ENCODE measurements around the gene THAP7.

The THAP7 gene

DNA sequence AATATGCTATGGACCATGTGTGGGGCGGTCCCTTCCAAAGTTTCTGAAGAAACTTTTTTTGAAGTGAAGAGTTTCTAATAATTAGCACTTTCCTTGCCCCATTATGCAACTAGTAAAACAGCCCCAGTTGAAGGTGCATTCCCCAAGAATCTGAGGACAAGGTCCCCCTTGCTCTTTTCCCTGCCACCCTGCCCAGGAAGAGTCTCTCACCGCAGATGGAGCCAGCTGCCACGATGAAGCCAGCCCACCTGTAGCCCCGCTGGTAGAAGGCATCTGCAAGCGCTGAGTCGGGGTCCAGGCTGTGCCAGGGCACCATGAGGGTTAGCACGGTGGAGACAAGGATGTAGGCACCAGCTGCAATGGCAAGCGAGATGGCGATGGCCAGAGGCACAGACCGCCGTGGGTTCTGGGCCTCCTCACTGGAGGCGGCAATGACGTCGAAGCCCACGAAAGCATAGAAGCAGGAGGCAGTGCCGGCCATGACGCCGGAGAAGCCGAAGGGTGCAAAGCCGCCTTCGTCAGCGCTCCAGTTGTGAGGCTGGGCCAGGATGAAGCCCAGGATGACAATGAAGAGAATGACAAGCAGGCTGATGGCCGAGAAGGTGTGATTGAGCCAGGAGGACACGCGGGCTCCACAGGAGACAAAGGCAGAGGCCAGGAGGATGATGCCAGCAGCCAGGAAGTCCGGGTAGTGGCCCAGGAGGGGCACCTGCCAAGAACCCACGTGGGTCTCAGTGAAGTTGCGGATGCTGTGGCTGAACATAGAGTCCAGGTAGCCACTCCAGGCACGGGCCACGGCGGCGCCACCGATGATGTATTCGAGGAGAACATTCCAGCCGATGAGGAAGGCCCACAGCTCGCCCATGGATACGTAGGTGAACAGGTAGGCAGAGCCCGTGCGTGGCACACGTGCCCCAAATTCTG, 29.0 kb upstream of the THAP7 start:
- H3K9me3 ChIP-seq (ENCODE audit: control insufficient read depth, low read length), result no peaks in the 10 kb centered on the region
- 94 to 95% methylated on average over 40 of the region's 40 CpGs for WGBS, 2 experiments
- H3K27me3 ChIP-seq (ENCODE audit: control insufficient read depth, insufficient read depth, low read length, poor library complexity, severe bottlenecking), result peaks cover 41% of the 10 kb centered on the region
- no peaks in the 10 kb centered on the region for H3K36me3 ChIP-seq (ENCODE audit: control insufficient read depth, insufficient read depth, low read length)
- no peak overlapping the region for H3K4me3 ChIP-seq (ENCODE audit: insufficient read depth, low read depth, low read length)
- H3K27ac ChIP-seq (ENCODE audit: insufficient read depth, low read depth, low read length, poor library complexity, severe bottlenecking), result no peak overlapping the region
- H3K4me1 ChIP-seq (ENCODE audit: control insufficient read depth, insufficient read depth, low read length), result peaks cover 17% of the 10 kb centered on the region

DNA sequence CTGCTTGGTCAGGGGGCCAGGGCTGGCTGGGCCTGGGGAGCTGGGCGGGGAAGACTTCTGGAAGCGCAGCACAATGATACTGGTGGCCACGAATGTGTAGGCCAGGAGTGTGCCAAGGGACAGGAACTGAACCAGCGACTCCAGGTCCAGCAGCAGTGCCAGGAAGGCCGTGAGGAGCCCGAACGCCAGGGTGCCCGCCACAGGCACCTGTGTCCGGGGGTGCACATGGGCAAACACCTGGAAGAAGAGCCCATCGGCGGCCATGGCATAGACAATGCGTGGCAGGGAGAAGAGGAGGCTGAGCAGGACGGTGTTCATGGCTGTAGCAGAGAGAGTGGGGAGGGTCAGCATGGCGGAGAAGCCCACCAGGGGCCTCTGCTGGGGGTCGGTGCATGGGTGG, 28.1 kb upstream of the THAP7 start:
- Histone ChIP-seq H3K4me3 (ENCODE audit: insufficient read depth, low read depth, low read length) (no peak overlapping the region), H3K27ac (ENCODE audit: insufficient read depth, low read depth, low read length, poor library complexity, severe bottlenecking) (no peak overlapping the region), H3K9me3 (ENCODE audit: control insufficient read depth, low read length) (no peaks in the 10 kb centered on the region), H3K27me3 (ENCODE audit: control insufficient read depth, insufficient read depth, low read length, poor library complexity, severe bottlenecking) (peaks cover 41% of the 10 kb centered on the region), H3K4me1 (ENCODE audit: control insufficient read depth, insufficient read depth, low read length) (peaks cover 17% of the 10 kb centered on the region), H3K36me3 (ENCODE audit: control insufficient read depth, insufficient read depth, low read length) (no peaks in the 10 kb centered on the region)
- 94% methylated on average over 15 of the region's 15 CpGs for WGBS, 2 experiments

DNA sequence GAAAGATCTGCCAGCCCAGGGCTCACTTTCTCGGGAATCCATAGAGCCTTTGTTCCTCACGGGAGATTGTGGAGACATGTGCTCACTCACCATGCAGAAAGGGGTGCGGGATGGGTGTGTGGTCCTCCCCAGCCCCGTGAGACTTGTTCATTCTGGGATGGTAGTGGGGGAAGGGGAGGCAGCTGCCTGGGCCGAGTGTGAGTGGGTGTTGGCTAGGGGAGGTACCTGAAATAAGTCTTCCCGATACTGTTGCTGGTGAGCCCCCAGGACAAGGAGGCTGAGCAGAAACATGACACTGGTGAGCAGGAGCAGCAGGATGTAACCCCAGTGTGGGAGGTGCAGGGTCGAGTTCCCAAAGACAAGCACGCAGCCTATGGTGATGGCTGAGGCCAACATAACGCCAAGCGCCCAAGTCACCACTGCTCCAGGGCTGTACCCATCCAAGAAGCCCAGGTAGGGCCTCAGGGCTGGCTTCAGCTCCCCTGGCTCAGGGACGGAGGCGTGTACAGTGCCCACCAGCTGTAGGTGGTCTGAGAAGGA, 27.6 kb upstream of the THAP7 start:
- no peak overlapping the region for H3K27ac ChIP-seq (ENCODE audit: insufficient read depth, low read depth, low read length, poor library complexity, severe bottlenecking)
- WGBS, 2 experiments, result 80 to 82% methylated on average over 12 of the region's 12 CpGs
- no peaks in the 10 kb centered on the region for H3K36me3 ChIP-seq (ENCODE audit: control insufficient read depth, insufficient read depth, low read length)
- peaks cover 17% of the 10 kb centered on the region for H3K4me1 ChIP-seq (ENCODE audit: control insufficient read depth, insufficient read depth, low read length)
- no peak overlapping the region for H3K4me3 ChIP-seq (ENCODE audit: insufficient read depth, low read depth, low read length)
- no peaks in the 10 kb centered on the region for H3K9me3 ChIP-seq (ENCODE audit: control insufficient read depth, low read length)
- peaks cover 38% of the 10 kb centered on the region for H3K27me3 ChIP-seq (ENCODE audit: control insufficient read depth, insufficient read depth, low read length, poor library complexity, severe bottlenecking)

DNA sequence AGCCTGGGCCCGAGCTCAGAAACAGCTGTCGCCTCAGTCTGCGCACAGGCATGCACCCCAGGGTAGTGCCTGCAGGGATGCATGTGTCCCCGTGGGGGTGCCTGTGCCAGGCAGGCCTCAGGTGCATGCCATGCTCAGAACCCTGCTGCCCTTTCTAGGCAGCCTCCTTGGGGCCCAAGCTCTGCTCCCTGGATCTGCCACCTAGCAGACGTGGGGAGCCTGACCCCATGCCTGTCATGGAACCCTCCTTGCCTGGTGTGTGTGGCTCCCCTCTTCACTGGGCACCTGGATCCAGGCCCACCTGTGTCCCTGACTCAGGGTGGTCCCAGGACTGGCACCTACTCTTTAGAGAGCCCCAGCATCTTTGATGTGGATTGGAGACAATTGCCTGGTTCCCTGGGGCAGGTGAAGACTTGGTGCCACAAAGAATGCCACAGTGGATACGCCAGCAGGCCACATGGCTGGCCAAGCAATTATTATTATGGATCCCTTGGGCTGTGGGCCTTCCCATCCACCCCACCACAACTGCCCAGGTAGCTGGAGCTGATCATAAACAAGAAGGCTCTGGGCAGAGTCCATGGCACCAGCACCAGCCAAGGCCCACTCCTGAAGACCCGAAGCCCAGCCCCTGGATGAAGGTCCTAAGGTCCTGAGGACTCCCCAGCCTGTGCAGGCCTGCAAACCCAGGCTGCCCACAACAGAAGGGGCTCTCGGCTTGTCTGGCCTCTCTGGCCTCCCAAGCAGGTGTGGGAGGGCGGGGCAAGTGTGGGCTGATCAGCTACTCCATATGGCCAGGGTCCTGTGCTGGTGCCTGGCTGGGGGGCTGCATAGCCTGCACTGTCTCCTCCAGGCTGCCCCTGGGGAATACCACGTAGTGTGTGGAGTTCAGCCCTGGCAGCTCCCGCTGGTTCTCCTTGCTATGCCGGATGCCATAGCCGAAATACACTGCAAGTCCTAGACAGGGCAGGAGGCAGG, 26.6 kb upstream of the THAP7 start:
- 93% methylated on average over 13 of the region's 13 CpGs for WGBS, 2 experiments
- Histone ChIP-seq H3K4me3 (ENCODE audit: insufficient read depth, low read depth, low read length) (no peak overlapping the region), H3K27ac (ENCODE audit: insufficient read depth, low read depth, low read length, poor library complexity, severe bottlenecking) (no peak overlapping the region), H3K36me3 (ENCODE audit: control insufficient read depth, insufficient read depth, low read length) (no peaks in the 10 kb centered on the region), H3K27me3 (ENCODE audit: control insufficient read depth, insufficient read depth, low read length, poor library complexity, severe bottlenecking) (peaks cover 34% of the 10 kb centered on the region), H3K4me1 (ENCODE audit: control insufficient read depth, insufficient read depth, low read length) (peaks cover 17% of the 10 kb centered on the region), H3K9me3 (ENCODE audit: control insufficient read depth, low read length) (no peaks in the 10 kb centered on the region)

DNA sequence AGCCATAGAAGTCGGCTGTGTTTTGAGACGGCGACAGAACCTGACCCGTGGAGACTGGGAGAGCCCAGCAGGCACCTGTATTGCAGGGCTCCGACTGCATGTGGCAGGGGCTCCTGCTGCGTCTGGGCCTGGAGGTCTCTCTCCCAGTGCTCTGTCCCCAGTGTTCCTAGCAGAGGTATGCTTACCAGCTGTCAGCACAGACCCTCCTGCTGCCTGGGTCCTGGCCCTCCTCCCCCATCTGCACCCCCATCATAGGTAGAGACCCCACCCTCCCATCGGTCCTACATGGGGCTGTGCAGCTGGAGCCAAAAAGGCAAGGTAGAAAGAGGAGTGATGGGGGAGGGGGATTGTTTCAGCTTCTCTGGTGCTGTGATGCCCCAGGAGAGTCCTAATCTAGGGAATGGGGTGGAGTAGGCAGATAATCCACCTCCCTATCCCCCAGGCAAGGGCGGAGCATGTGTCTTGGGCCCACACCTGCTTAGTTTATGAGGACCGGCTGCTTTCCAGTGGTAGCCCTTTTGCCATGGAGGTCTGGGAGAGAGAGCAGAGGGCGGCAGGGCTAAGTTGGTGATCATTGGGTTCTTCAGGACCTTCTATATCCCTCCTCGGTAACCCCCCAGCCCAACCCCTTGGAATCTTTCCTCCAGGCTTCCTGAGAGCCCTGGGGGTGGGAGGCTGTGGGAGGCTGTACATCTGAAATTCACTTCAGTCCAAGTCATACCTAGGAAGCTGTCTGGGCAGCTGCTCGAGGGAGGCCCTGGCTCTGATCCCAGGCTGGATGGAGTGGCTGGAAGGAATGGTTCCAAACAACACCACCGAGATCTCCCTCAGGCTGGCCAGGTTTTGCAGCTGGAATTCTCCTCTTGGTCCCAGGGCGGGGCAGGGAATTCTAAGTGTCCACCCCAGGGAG, 25.1 kb upstream of the THAP7 start:
- peaks cover 18% of the 10 kb centered on the region for H3K27me3 ChIP-seq (ENCODE audit: control insufficient read depth, insufficient read depth, low read length, poor library complexity, severe bottlenecking)
- no peak overlapping the region for H3K27ac ChIP-seq (ENCODE audit: insufficient read depth, low read depth, low read length, poor library complexity, severe bottlenecking)
- H3K4me3 ChIP-seq (ENCODE audit: insufficient read depth, low read depth, low read length), result no peak overlapping the region
- no peaks in the 10 kb centered on the region for H3K9me3 ChIP-seq (ENCODE audit: control insufficient read depth, low read length)
- H3K4me1 ChIP-seq (ENCODE audit: control insufficient read depth, insufficient read depth, low read length), result peaks cover 3% of the 10 kb centered on the region
- H3K36me3 ChIP-seq (ENCODE audit: control insufficient read depth, insufficient read depth, low read length), result no peaks in the 10 kb centered on the region
- 86 to 90% methylated on average over 13 to 14 of the region's 14 CpGs for WGBS, 2 experiments

DNA sequence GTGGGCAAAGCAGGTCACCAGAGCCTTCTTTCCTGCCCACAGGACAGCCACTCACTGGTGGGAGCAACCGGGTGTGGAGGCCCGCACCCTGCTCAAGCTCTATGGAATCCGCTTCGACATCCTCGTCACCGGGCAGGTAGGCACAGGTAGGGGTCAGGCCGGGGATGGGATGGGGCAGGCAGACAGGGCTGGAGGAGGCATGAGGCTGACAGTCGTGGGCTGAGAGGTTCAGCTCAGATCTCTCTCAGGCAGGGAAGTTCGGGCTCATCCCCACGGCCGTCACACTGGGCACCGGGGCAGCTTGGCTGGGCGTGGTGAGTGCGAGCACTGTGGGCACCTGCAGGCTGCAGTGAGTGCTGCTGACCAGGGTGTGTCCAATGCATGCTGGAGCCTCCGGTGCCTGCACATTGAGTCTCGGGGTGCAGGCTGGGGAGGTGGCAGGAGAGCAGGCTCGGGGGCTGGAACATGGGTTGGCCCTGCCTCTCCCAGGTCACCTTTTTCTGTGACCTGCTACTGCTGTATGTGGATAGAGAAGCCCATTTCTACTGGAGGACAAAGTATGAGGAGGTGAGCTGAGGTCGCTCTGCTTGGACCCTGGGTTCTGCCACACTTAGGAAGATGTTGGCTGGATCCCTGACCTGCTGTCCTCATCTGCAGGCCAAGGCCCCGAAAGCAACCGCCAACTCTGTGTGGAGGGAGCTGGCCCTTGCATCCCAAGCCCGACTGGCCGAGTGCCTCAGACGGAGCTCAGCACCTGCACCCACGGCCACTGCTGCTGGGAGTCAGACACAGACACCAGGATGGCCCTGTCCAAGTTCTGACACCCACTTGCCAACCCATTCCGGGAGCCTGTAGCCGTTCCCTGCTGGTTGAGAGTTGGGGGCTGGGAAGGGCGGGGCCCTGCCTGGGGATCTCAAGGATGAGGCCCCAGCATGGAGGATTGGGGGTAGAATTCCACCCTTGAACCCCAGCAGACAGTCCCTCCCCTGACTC, 24.1 kb upstream of the THAP7 start:
- Histone ChIP-seq H3K4me3 (ENCODE audit: insufficient read depth, low read depth, low read length) (no peak overlapping the region), H3K27me3 (ENCODE audit: control insufficient read depth, insufficient read depth, low read length, poor library complexity, severe bottlenecking) (peaks cover 9% of the 10 kb centered on the region), H3K36me3 (ENCODE audit: control insufficient read depth, insufficient read depth, low read length) (no peaks in the 10 kb centered on the region), H3K9me3 (ENCODE audit: control insufficient read depth, low read length) (no peaks in the 10 kb centered on the region), H3K27ac (ENCODE audit: insufficient read depth, low read depth, low read length, poor library complexity, severe bottlenecking) (no peak overlapping the region), H3K4me1 (ENCODE audit: control insufficient read depth, insufficient read depth, low read length) (no peaks in the 10 kb centered on the region)
- WGBS, 2 experiments, result 92 to 93% methylated on average over 27 of the region's 27 CpGs

DNA sequence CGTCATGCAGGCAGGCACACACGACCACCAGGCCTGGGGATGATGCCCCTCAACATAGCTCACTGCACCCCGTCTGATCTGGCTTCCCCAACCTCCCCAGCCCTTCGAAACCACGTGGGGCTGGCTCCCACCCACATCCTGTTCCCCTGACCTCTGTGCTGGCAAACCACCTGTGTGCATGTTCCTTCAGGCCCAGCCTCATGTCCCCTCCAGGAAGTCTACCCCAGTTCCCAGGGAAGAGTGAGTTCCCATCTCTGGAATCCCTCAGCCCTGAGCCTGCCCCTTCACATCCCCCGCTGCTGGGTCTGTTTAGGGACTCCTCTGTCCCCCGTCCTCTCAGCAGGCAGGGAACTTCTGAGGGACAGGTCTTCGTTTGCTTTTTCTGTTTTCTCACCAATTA, 23.3 kb upstream of the THAP7 start:
- Histone ChIP-seq H3K27me3 (ENCODE audit: control insufficient read depth, insufficient read depth, low read length, poor library complexity, severe bottlenecking) (peaks cover under 1% of the 10 kb centered on the region), H3K27ac (ENCODE audit: insufficient read depth, low read depth, low read length, poor library complexity, severe bottlenecking) (no peak overlapping the region), H3K9me3 (ENCODE audit: control insufficient read depth, low read length) (no peaks in the 10 kb centered on the region), H3K36me3 (ENCODE audit: control insufficient read depth, insufficient read depth, low read length) (no peaks in the 10 kb centered on the region), H3K4me3 (ENCODE audit: insufficient read depth, low read depth, low read length) (no peak overlapping the region), H3K4me1 (ENCODE audit: control insufficient read depth, insufficient read depth, low read length) (no peaks in the 10 kb centered on the region)
- 78% methylated on average over 8 of the region's 8 CpGs for WGBS, 2 experiments

DNA sequence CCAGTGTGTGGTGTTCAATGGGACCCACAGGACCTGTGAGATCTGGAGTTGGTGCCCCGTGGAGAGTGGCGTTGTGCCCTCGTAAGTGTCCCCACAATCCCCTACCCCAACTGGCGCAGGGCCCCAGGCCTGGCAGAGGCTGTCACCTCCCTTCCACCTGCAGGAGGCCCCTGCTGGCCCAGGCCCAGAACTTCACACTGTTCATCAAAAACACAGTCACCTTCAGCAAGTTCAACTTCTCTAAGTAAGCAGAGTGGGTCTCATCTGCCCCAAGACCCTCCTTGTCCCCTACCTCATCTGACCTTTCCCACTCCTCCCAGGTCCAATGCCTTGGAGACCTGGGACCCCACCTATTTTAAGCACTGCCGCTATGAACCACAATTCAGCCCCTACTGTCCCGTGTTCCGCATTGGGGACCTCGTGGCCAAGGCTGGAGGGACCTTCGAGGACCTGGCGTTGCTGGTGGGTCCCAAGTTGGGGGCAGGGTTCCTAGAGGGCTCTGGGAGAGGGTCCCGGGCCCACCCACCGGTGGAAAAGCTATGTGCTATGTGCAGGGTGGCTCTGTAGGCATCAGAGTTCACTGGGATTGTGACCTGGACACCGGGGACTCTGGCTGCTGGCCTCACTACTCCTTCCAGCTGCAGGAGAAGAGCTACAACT, 21.2 kb upstream of the THAP7 start:
- H3K36me3 ChIP-seq (ENCODE audit: control insufficient read depth, insufficient read depth, low read length), result no peaks in the 10 kb centered on the region
- no peaks in the 10 kb centered on the region for H3K4me1 ChIP-seq (ENCODE audit: control insufficient read depth, insufficient read depth, low read length)
- H3K27ac ChIP-seq (ENCODE audit: insufficient read depth, low read depth, low read length, poor library complexity, severe bottlenecking), result no peak overlapping the region
- 93 to 94% methylated on average over 13 of the region's 13 CpGs for WGBS, 2 experiments
- H3K4me3 ChIP-seq (ENCODE audit: insufficient read depth, low read depth, low read length), result no peak overlapping the region
- no peaks in the 10 kb centered on the region for H3K27me3 ChIP-seq (ENCODE audit: control insufficient read depth, insufficient read depth, low read length, poor library complexity, severe bottlenecking)
- no peaks in the 10 kb centered on the region for H3K9me3 ChIP-seq (ENCODE audit: control insufficient read depth, low read length)
